K562 (cell line): ENCODE results near the gene PRKACA. TPM values are rescaled to one million over a fixed set of nuclear protein-coding genes. Genes with fewer than 3 reads are reported as not detected.

ENCODE experiments used
- ATAC-seq: fragments of 200-7000 bp; cut with Tn5 transposase; 3 replicates; pipeline ENCODE4 v1.9.1; 2020; ENCODE audit warnings: moderate library complexity
- BruUV-seq: library from RNA; stranded (reverse); fragments of 400-500 nt; replicated peaks from 2 replicates; lab custom pipeline; 2021; lab: Mats Ljungman, UMichigan
- CTCF ChIA-PET: fragments of 300-600 bp; formaldehyde crosslinking; extraction: SDS; loops from one replicate; lab custom pipeline; 2021; ENCODE audit warnings: low intra/inter-chr PET ratio; lab: Yijun Ruan, JAX
- POLR2A ChIA-PET: fragments of 300-600, 350-650 bp; sonication (Branson Sonifier 250); formaldehyde crosslinking; extraction: SDS; loops from one replicate; lab custom pipeline; 2021; ENCODE audit warnings: antibody characterized with exemption, inconsistent platforms; lab: Yijun Ruan, JAX
- DNase-seq, 4 experiments: peaks; one replicate each; pipeline versions ENCODE4 v3.0.0 to v3.0.0-alpha.2; 2011 to 2018; ENCODE audit warnings: low spot score in 3 of 4, mixed read lengths in 3 of 4; ENCODE audit errors: extremely low read depth in 1 of 4
- FAIRE-seq: peaks from 2 replicates; lab custom pipeline; 2011; peaks lifted over from hg19 to GRCh38; lab: Jason Lieb, UNC
- H2AFZ ChIP-seq: 2 replicates; pipeline ENCODE4 v1.6.0; 2011; ENCODE audit warnings: low read depth, low read length, control low read depth, inconsistent platforms
- H3K27ac ChIP-seq: fragments of 200-600 bp; 3 replicates; pipeline ENCODE4 v1.8.0; 2011; ENCODE audit warnings: low read depth, mild to moderate bottlenecking, control low read depth, inconsistent platforms, low read length, moderate library complexity, mixed read lengths; ENCODE audit errors: extremely low read depth
- H3K27me3 ChIP-seq, 2 experiments: fragments of 300-600 bp in 1 of 2; 2 replicates in 1 of 2; 3 replicates in 1 of 2; pipeline versions ENCODE4 v1.6.0 to v1.8.0; 2011; ENCODE audit warnings: inconsistent platforms in 2 of 2, low read length in 2 of 2, mild to moderate bottlenecking in 1 of 2, mixed read lengths in 1 of 2, moderate library complexity in 1 of 2; ENCODE audit not compliant: control insufficient read depth in 2 of 2, insufficient read depth in 2 of 2
- H3K36me3 ChIP-seq: fragments of 300-600 bp; 3 replicates; pipeline ENCODE4 v1.8.0; 2011; ENCODE audit warnings: mild to moderate bottlenecking, low read length, inconsistent platforms; ENCODE audit not compliant: control insufficient read depth, insufficient read depth
- H3K4me1 ChIP-seq, 2 experiments: fragments of 200-600 bp in 1 of 2; replicated peaks in 1 of 2; 2 replicates in 1 of 2; 3 replicates in 1 of 2; pipeline versions ENCODE4 v1.5.1 to v1.8.0; 2011; ENCODE audit warnings: inconsistent platforms in 2 of 2, low read length in 2 of 2, mild to moderate bottlenecking in 1 of 2, mixed read lengths in 1 of 2, moderate library complexity in 1 of 2; ENCODE audit not compliant: control insufficient read depth in 2 of 2, insufficient read depth in 2 of 2
- H3K4me2 ChIP-seq: 2 replicates; pipeline ENCODE4 v1.6.1; 2011; ENCODE audit warnings: low read length, control low read depth, inconsistent platforms, mixed read lengths; ENCODE audit not compliant: insufficient read depth
- H3K4me3 ChIP-seq: fragments of 200-600 bp; sonication (generic), shearing (Covaris generic); 2 replicates; pipeline ENCODE4 v1.5.1; 2016; ENCODE audit warnings: control low read depth, inconsistent platforms
- H3K79me2 ChIP-seq: fragments of 200-600 bp; 3 replicates; pipeline ENCODE4 v1.8.0; 2011; ENCODE audit warnings: low read length, inconsistent platforms; ENCODE audit not compliant: control insufficient read depth, insufficient read depth
- H3K9ac ChIP-seq, 2 experiments: 2 replicates each; pipeline versions ENCODE4 v1.6.0 to v1.6.1; 2011; ENCODE audit warnings: low read depth in 2 of 2, low read length in 2 of 2, control low read depth in 1 of 2, inconsistent platforms in 1 of 2, mild to moderate bottlenecking in 1 of 2, mixed read lengths in 1 of 2; ENCODE audit not compliant: insufficient read depth in 1 of 2
- H3K9me1 ChIP-seq: one replicate; pipeline ENCODE4 v1.6.0; 2011; ENCODE audit warnings: inconsistent platforms, mild to moderate bottlenecking, low read length, moderate library complexity; ENCODE audit not compliant: control insufficient read depth, insufficient read depth
- H3K9me3 ChIP-seq: replicated peaks from 2 replicates; pipeline ENCODE4 v1.5.1; 2011; ENCODE audit warnings: low read depth, low read length, inconsistent platforms; ENCODE audit not compliant: control insufficient read depth, insufficient read depth
- H4K20me1 ChIP-seq: replicated peaks from 2 replicates; pipeline ENCODE4 v1.6.1; 2011; ENCODE audit warnings: low read length, inconsistent platforms, mixed read lengths; ENCODE audit not compliant: control insufficient read depth, insufficient read depth
- ARID1B ChIP-seq: fragments of 450-650 bp; IDR thresholded peaks from 2 replicates; pipeline ENCODE4 v1.6.1; 2016; ENCODE audit warnings: antibody characterized with exemption, mild to moderate bottlenecking, inconsistent platforms
- BHLHE40 ChIP-seq: IDR thresholded peaks from 2 replicates; pipeline ENCODE4 v1.6.1; 2011; ENCODE audit warnings: low read length, improper control_type of control experiment
- CBFA2T2 ChIP-seq: fragments of 450-650 bp; conservative IDR thresholded peaks from 2 replicates; pipeline ENCODE4 v1.6.1; 2017; ENCODE audit warnings: mild to moderate bottlenecking
- CREB3 ChIP-seq: fragments of 450-650 bp; conservative IDR thresholded peaks from 2 replicates; pipeline ENCODE4 v1.6.1; 2016; ENCODE audit warnings: missing genetic modification characterization, low read depth, mild to moderate bottlenecking, missing compliant biosample characterization, moderate library complexity
- DPF2 ChIP-seq: fragments of 450-650 bp; IDR thresholded peaks from 2 replicates; pipeline ENCODE4 v1.6.1; 2016
- EHMT2 ChIP-seq: fragments of 450-650 bp; IDR thresholded peaks from 2 replicates; pipeline ENCODE4 v1.6.1; 2018; ENCODE audit warnings: antibody characterized with exemption
- IRF1 ChIP-seq: sonication (generic); formaldehyde crosslinking; IDR thresholded peaks from 2 replicates; pipeline ENCODE4 v1.8.0; 2022; ENCODE audit warnings: missing genetic modification reagents, mild to moderate bottlenecking, borderline replicate concordance
- L3MBTL2 ChIP-seq: fragments of 450-650 bp; IDR thresholded peaks from 2 replicates; pipeline ENCODE4 v1.6.1; 2016; ENCODE audit warnings: mild to moderate bottlenecking, moderate library complexity
- MCM7 ChIP-seq, 2 experiments: fragments of 450-650 bp; IDR thresholded peaks; 2 replicates each; pipeline ENCODE4 v1.6.1; 2016 to 2018
- NFRKB ChIP-seq: fragments of 450-650 bp; IDR thresholded peaks from 2 replicates; pipeline ENCODE4 v1.6.1; 2016; ENCODE audit warnings: low read depth
- NR2C2 ChIP-seq, 2 experiments: fragments of 200-800 bp in 1 of 2; sonication (Bioruptor generic) in 1 of 2; sonication (generic) in 1 of 2; formaldehyde crosslinking in 1 of 2; IDR thresholded peaks; 2 replicates each; pipeline versions ENCODE4 v1.6.1 to v1.8.0; 2016 to 2022; ENCODE audit warnings: mild to moderate bottlenecking in 1 of 2, missing compliant biosample characterization in 1 of 2, missing genetic modification characterization in 1 of 2, missing genetic modification reagents in 1 of 2
- RBM14 ChIP-seq: fragments of 200-400 bp; formaldehyde crosslinking; IDR thresholded peaks from 2 replicates; pipeline ENCODE4 v1.6.1; 2018; ENCODE audit warnings: low read depth, mild to moderate bottlenecking, low read length, moderate library complexity, borderline replicate concordance; ENCODE audit not compliant: insufficient read depth
- SRSF7 ChIP-seq: fragments of 200-400 bp; formaldehyde crosslinking; optimal IDR thresholded peaks from 2 replicates; pipeline ENCODE3; 2017; ENCODE audit warnings: mild to moderate bottlenecking, low read depth, low read length
- SUPT5H ChIP-seq: fragments of 450-650 bp; IDR thresholded peaks from 2 replicates; pipeline ENCODE4 v1.6.1; 2016
- VEZF1 ChIP-seq: fragments of 200-800 bp; sonication (Bioruptor generic); IDR thresholded peaks from 2 replicates; pipeline ENCODE4 v1.6.1; 2017; ENCODE audit warnings: missing genetic modification characterization, missing compliant biosample characterization
- WGBS: fragments of 100-300 bp; shearing (Covaris generic); methylation state at CpG from one replicate; pipeline ENCODE4 v1.1.6; 2016; ENCODE audit warnings: low coverage, mixed read lengths; ENCODE audit not compliant: insufficient coverage; ENCODE audit errors: missing lambda C conversion rate; 5-methylcytosine and 5-hydroxymethylcytosine counted together
- in situ Hi-C: fragments of 300-500 bp; cut with MboI; formaldehyde crosslinking; loops from 4 replicates; pipeline ENCODE4 v1.15.0; 2018; ENCODE audit warnings: inconsistent platforms, mixed read lengths
- intact Hi-C: fragments of 100-400 bp; cut with micrococcal nuclease; formaldehyde crosslinking; loops from 2 replicates; pipeline ENCODE4 v1.14.2; 2022
- polyA plus RNA-seq, 8 experiments: library from polyadenylated mRNA; depleted of rRNA in 4 of 8; stranded (reverse) in 5 of 8; unstranded in 3 of 8; fragments of >200 nt; fragmentation: Nextera tagmentation in 2 of 8; fragmentation: Illumina TruSeq in 1 of 8; extraction: Ambion mirVana in 2 of 8; extraction: Trizol in 1 of 8; gene quantifications; 2 replicates each; pipeline versions ENCODE4 v1.2.1 to v1.2.3, GENCODE V29; 2011 to 2014; ENCODE audit warnings: inconsistent platforms in 1 of 8, missing spikeins in 1 of 8
- total RNA-seq, 7 experiments: library from RNA; depleted of rRNA in 6 of 7; stranded (reverse); fragments of >200 nt in 6 of 7; fragmentation: Illumina TruSeq in 2 of 7; extraction: Trizol in 2 of 7; gene quantifications; 2 replicates each; pipeline versions ENCODE4 v1.2.1 to v1.2.3, GENCODE V29; 2011 to 2021; ENCODE audit warnings: low replicate concordance in 1 of 7
- TF ChIP-seq, protein P1 (sequence below): fragments of 250-450 bp; sonication (Bioruptor Pico); IDR thresholded peaks from 2 replicates; pipeline ENCODE4 v1.5.0; 2021; ENCODE audit warnings: mild to moderate bottlenecking, borderline replicate concordance

Gene PRKACA
- total and polyA plus RNA-seq, 9 of the 15 experiments (the other 6 are each of a cell fraction or from before 2014, with no cell fraction given): 1.2 to 63.1 (median 13.0) TPM

DNA sequence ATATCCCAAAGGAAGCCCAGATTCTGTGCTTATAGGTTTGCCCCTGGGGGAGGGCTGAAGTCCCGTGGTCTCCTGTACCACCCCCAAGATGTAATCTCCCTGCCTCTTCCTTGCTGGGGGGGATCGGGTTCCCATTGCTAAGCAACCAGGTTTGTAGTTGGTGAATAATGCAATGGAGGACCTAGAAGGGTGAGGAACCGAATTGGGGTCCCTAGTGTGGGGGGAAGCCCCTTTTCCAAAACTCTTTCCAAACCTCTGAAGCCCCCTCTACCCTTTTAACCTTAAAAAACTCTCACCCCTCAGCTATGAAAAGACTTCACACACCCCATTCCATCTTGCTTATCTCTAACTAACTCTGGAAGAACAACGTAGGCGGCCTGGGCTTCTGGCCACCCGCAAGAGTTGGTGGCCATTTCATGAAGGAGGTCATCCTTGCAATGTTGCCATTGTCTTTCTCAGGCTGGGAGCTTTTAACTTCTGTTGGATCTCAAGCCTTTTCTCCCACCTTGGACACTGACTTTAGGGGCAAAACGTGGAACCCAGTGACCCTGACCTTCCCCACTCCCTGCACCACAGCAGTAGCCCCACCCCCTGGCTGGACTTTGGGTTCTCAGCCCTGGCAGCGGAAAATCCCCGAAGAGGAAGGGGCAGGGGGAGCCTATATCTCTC is 56.3 kb downstream of the PRKACA start:
- no peaks in the 10 kb centered on the region for H3K79me2 ChIP-seq
- no peaks in the 10 kb centered on the region for H4K20me1 ChIP-seq
- peak overlapping the region; percentile 95 for H2AFZ ChIP-seq
- DNase-seq: peak in 3 of 4 experiments; percentile 8 to 62 (median 60)
- peak; percentile 85 for FAIRE-seq
- no peaks in the 10 kb centered on the region for H3K9me3 ChIP-seq
- no peaks in the 10 kb centered on the region for H3K27me3 ChIP-seq
- peak overlapping the region; percentile 65; the same call in 2 of the 3 replicates for H3K27ac ChIP-seq
- ChIA-PET CTCF (no interaction called here), POLR2A (interaction anchor here (0.7 to 2.4 kb wide), 4 partner anchors 9 to 108 kb away, joined by 3 to 8 read pairs (median 3); partner anchors contain the start of gene DCAF15)
- in situ Hi-C loops: loop anchor here (25.0 kb wide), 1 partner anchor 474 kb away; no protein-coding TSS in a partner anchor
- H3K36me3 ChIP-seq: no peaks in the 10 kb centered on the region
- intact Hi-C loops: no loop called here
- ATAC-seq: peak; percentile 27
- H3K4me3 ChIP-seq: no peak overlapping the region
- no TSS peak for BruUV-seq
- H3K9ac ChIP-seq: peak overlapping the region; percentile 4 to 49; a peak in 3 of 4 replicates
- peak overlapping the region; percentile 52 for H3K4me2 ChIP-seq
- 8% methylated on average over 8 of the region's 9 CpGs for WGBS
- H3K4me1 ChIP-seq: peaks cover 36 to 50% of the 10 kb centered on the region in 2 experiments
- H3K9me1 ChIP-seq: no peaks in the 10 kb centered on the region
- TF ChIP-seq CREB3 (tag) (0 out of 2 replicates have a peak, but pooled peaks have one; percentile 27), IRF1 (CRISPR knock-in tag) (no peak), SUPT5H (no peak), L3MBTL2 (0 out of 2 replicates have a peak, but pooled peaks have one; percentile 16), MCM7 (IDR thresholded peaks at IDR 0.05) (no peak), CBFA2T2 (peak; percentile 4; the same call in 1 of the 2 replicates), EHMT2 (peak; percentile 62; the same call in 1 of the 2 replicates), NFRKB (peak; percentile 57), ARID1B (peak; percentile 19; the same call in 1 of the 2 replicates), DPF2 (peak; percentile 47; the same call in 1 of the 2 replicates), RBM14 (no peak), VEZF1 (CRISPR knock-in tag) (peak; percentile 41), SRSF7 (no peak), BHLHE40 (0 out of 2 replicates have a peak, but pooled peaks have one; percentile 11), NR2C2 (CRISPR knock-in tag; IDR thresholded peaks at IDR 0.05) (no peak), NR2C2 (tag; IDR thresholded peaks at IDR 0.05) (peak; percentile 39; the same call in 1 of the 2 replicates)
- TF ChIP-seq, protein P1, sequence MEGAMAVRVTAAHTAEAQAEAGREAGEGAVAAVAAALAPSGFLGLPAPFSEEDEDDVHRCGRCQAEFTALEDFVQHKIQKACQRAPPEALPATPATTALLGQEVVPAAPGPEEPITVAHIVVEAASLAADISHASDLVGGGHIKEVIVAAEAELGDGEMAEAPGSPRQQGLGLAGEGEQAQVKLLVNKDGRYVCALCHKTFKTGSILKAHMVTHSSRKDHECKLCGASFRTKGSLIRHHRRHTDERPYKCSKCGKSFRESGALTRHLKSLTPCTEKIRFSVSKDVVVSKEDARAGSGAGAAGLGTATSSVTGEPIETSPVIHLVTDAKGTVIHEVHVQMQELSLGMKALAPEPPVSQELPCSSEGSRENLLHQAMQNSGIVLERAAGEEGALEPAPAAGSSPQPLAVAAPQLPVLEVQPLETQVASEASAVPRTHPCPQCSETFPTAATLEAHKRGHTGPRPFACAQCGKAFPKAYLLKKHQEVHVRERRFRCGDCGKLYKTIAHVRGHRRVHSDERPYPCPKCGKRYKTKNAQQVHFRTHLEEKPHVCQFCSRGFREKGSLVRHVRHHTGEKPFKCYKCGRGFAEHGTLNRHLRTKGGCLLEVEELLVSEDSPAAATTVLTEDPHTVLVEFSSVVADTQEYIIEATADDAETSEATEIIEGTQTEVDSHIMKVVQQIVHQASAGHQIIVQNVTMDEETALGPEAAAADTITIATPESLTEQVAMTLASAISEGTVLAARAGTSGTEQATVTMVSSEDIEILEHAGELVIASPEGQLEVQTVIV: no peak
